CD4-positive, alpha-beta T cell treated with Interleukin-6 for 4 hours (primary cell): ENCODE data around the gene MBLAC1.

ENCODE experiments used
- DNase-seq: peaks from one replicate; pipeline ENCODE4 v3.0.0-alpha.2; 2020; ENCODE audit warnings: mixed read lengths

The MBLAC1 gene

DNA sequence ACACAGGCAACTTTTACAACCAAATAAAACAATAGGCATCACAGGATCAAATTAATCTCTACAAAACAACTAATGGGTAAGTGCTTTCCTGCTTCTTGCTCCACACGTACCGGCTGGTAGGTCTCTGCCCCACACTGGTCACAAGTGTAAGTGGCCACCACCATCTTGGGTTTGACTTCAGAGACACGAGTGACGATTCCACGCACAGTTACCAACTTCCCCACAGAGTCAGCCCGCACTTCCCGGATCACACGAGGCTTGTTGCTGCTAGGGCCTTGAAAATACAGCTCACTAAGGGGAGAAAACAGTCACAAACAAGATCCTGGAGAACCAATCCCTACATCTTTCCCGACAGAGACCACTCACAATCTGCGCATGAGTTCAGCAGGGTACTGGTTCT is 27.9 kb upstream of the MBLAC1 start:
- no peak for DNase-seq

DNA sequence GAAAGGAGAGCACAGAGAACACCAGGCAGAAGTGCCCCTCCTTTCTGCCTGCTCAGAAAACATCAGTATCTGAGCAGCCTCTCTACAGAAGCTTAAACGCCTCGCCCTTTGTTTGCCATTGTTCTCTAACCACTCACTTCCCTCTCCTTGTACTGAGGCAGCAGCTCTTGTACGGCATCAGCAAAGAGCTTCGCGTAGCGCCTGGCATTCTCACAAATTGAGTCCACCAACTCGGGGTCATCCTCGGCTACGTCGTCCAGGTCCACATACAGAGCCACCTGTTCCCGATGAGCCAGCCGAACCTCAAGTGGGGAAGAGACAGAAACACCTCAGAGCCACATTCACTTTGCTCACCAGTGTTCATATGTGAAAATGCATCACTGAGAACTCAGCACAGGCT is 27.3 kb upstream of the MBLAC1 start:
- no peak for DNase-seq

DNA sequence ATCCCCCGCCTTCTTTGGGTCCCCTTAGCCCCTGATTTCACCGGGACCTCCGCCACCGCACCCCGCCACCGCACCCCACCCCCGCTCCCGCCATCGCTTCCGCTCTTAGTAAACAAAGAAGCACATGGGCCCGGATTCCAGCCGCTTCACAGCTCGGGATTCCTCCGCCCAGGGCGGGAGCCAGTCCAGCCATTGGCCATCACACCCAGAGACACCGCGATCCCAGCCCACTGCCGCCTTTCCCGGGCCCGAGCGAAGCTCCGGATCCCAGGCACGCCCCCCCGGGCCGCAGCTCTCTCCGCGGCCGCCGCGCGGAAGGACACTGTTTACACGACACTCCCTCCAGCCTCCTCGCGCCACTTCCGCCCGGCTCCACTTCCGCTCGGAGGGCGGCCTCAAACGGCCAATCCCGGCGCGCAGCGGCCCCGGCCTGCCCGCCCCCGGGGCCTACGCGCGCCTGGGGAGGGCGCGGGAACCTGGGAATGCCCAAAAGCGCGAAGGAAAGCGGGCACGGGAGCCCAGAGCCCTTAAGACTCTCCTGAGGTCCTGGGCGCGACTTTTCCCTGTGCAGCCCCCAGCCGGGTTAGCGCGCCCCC is 26.2 kb upstream of the MBLAC1 start:
- peak; percentile 87 for DNase-seq

DNA sequence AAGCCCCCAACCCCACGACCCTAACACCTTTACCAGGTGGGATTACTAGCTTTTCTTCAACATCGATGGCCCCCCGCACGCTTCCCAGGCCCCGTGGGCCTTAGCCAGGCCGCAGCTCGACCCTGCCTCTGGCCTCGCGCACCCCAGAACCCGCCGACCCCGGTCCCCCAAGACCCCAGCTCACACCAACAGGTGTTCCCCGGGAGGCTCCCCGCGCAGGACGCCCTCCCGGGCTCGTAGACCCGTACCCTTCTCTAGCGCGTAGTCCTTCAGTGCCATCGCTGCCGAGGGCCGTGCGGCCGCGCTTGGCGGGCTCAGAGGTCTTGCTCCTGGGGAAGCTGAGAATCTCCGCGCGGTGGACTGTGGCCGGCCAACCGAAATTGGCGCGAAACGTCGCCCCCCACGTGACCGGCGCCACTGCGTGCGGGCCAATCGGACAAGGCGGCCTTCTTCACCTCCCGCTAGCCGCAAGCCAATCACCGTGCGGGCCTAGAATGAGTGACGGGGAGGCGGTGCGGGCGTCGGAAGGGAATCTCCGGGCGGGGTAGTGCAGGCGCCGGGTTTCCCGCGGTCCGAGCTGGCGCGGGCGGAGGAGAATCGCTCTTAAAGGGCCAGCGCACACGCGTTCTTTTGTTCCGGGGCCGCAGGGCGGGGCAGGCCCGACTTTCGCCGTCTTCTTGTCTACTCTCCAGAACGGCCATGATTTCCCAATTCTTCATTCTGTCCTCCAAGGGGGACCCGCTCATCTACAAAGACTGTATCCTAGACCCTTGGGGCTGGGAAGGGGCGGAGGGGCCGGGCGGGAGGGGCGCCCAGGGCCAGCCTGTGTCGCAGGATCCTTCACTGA is 25.5 kb upstream of the MBLAC1 start, which contains the start of the genes AP4M1 and MCM7:
Gene AP4M1, plus strand, starts transcription at position 628 of the 847 bp plus-strand sequence. Its CDS starts 72 bp downstream, at position 700.
Gene MCM7, minus strand, starts transcription at position 382 of the 847 bp plus-strand sequence. Its CDS starts 103 bp downstream, at position 279.
- peak; percentile 95 for DNase-seq

DNA sequence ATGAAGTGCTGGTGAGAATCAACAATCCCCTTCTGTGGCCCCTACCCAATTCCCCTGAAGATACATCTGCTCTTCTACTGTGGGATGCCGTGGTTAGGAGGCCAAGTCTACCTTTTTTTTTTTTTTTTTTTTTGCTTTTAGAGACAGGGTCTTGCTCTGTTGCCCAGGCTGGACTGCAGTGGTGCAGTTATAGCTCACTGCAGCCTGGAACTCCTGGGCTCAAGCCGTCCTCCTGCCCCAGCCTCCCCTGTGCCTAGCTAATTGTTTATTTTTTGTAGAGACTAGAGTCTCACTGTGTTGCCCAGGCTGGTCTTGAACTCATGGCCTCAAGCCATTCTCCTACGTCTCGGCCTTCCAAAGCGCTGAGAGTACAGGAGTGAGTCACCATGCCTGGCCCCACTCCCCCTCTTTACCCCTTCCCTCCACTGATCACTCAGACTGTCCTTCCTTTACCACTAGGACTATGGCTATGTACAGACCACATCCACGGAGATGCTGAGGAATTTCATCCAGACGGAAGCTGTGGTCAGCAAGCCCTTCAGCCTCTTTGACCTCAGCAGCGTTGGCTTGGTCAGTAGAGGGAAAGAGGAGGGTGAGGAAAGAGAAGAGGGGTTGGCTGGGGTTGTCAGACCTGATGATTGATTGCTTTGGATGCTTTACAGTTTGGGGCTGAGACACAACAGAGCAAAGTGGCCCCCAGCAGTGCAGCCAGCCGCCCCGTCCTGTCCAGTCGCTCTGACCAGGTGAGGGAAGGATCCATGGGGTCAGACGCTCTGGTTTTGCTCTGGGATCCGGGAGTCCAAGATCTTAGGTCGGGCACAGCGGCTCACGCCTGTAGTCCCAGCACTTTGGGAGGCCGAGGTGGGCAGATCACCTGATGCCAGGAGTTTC is 23.6 kb upstream of the MBLAC1 start:
- no peak for DNase-seq

DNA sequence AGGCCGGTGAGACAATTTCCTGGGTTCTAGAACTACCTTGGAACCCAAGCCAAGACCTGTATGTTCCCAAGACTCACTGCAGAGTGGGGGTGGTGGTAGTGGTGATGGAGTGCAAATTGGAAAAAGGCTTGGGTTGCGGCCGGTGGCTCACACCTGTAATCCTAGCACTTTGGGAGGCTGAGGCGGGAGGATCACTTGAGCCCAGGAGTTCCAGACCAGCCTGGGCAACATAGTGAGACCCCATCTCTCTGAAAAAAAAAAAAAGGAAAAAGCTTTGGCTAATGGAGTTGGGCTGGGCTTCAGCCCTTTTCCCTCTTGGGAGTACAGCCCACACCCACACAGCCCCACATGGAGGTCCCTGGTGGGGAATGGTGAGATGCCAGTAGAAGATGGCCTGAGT is 21.2 kb upstream of the MBLAC1 start:
- no peak for DNase-seq

DNA sequence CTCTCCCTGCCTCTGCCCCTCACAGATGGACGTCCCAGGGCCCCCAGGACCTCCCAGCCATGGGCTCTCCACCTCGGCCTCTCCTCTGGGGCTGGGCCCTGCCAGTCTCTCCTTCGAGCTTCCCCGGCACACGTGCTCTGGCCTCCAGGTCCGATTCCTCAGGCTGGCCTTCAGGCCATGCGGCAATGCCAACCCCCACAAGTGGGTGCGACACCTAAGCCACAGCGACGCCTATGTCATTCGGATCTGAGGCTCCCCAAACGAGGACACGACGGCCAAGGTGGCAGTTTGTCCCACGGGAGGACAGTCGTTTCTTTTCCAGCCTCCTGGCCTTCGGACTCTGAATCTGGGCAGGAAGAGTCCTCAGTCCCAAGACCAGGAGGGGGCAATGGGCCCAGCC is 20.1 kb upstream of the MBLAC1 start:
- DNase-seq: no peak

DNA sequence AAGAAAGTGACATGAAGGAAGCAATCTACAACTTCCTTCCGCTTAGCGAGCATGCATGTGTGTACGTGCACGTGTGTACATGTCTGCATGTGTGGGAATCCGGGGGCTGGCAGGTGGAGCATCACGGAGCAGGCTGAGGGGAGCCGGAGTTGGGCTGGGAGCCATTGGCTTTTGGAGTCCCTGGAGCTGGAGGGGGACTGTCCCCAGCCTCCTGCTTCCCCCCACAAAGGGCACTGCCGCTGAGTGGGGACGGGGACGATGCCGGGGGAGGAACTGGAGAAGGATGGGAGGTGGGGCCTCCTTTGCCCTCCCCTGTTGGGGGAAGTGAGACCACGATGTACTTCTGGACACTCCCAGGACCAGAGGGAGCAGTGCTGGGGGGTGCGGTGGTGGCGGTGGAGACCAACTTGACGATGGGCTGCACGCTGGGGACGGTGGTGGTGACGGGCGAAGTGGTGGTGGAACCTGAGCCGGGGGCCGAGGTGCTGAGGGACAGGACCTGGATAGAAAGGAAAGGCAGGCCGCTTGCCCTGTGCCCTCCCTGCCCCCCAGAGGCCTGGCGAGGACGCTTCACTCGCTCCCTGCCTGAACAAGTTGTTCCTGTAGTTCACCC is 19.5 kb upstream of the MBLAC1 start:
- no peak for DNase-seq

DNA sequence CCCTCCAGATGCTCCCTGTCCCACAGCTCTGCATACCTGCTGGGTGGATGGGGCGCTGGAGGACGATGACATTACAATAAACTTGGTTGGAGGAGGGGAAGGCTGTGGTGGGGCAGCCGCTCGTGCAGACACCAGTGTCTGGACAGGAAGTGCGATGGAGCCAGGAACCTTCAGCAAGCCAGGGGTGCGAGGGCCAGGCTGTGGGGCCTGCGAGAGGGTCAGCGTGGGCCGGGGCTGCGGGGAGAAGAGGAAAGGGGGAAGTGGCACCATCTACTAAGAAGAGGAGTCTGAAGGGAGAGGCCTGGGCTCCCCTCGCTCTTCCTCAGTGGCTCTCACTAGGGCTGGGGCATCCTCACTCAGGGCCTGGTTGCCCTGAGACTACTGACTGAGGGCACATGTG is 18.9 kb upstream of the MBLAC1 start:
- no peak for DNase-seq

DNA sequence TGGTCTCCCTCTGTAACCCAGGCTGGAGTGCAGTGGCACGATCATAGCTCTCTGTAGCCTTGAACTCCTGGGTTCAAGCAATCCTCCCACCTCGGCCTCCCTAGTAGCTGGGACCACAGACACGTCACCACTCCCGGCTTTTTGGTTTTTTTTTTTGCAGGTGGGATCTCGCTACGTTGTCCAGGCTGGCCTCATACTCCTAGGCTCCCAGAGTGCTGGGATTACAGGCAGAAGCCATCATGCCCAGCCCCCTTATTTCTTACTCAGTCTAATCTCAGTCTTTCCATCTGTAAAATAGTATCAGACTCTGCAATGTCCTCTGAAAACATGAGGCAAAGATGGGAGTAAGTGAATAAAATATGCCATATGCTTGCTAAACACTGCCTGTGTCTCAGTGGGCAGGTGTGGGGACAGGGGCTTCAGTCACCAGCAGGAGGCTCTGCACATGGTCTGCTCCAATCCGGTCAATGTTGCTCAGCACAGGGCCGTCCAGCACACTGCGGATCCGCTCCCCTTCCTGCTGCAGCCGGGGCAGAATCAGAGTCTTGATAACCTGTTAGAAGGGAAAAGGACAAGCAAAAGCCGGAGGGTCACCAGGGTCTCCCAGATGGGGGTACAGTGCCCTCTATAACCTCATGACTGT is 17.1 kb upstream of the MBLAC1 start:
- no peak for DNase-seq

DNA sequence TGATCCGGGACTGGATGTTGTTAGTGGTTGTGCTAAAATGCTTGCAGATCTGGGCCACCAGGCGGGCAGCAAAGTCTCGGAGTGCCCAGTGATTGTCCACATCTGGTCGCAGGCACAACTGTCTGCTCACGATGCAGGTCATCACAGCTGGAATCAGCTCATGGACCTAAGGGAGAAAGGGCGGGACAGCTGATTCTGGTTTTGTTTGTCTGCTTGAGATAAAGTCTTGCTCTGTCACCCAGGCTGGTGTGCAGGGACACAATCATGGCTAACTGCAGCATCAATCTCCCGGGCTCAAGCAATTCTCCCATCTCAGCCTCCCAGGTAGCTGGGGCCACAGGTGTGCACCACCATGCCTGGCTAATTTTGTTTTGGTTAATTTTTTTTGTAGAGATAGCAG is 15.6 kb upstream of the MBLAC1 start:
- DNase-seq: no peak

DNA sequence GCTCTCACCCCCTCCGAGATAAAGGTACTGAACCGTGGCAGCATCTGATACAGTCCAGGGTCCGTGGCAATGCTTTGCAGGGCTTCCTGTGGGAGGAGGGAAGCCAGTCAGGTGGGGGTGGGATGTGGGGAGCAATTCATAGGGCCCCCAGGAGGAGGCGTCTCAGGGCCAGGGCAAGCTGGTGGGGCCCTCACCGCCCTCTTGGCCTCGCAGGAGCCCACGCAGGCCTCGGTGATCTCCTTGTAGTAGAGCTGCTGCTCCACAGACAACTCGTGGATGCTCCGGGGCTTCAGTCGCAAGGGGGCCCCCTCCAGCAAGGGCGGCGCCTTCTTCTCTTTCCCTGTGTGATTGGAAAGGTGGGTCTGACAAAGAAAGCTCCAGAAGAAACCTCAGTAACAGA is 14.9 kb upstream of the MBLAC1 start:
- DNase-seq: no peak

DNA sequence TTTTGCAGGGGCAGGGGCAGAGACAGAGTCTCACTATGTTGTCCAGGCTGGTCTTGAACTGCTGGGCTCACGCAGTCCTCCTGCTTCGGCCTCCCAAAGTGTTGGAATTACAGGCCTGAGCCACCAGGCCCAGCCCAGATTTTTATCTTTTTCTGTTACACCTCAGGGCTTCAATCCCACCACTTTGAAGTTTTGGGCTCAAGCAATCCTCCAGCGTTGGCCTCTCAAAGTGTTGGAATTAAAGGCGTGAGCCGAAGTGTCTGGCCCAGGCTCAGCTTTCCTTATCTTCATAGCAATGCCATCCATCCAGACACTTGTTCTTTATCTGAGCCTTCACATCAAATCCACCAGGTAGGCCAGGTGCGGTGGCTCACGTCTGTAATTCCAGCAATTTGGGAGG is 11.7 kb upstream of the MBLAC1 start:
- DNase-seq: no peak

DNA sequence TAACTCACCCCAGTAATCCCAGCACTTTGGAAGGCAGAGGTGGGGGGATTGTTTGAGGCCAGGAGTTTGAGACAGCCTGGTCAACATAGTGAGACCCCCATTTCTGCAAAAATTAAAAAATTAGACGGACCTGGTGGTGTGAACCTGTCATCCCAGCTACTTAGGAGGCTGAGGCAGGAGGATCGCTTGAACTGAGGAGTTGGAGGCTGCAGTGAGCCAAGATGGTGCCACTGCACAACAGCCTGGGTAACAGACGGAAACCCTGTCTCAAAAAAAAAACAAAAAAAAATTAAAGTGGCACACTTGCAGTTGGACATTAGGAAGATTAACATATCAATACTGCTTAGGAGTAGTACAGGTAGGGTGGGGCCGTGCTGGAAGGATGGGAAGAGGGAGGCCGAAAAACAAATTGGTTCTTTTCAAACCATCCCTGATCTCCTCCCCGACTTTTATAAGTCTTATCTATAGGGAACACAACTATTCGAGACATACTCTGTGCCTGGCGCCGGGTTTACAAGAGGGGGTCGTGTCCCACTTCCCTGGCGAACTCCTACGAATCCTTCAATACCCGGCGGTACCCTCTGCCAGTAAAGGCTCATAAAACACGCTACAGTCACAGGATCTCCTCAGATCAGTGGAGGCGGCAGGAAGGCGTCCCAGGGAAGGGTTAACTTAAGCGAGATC is 8.2 kb upstream of the MBLAC1 start:
- no peak for DNase-seq

DNA sequence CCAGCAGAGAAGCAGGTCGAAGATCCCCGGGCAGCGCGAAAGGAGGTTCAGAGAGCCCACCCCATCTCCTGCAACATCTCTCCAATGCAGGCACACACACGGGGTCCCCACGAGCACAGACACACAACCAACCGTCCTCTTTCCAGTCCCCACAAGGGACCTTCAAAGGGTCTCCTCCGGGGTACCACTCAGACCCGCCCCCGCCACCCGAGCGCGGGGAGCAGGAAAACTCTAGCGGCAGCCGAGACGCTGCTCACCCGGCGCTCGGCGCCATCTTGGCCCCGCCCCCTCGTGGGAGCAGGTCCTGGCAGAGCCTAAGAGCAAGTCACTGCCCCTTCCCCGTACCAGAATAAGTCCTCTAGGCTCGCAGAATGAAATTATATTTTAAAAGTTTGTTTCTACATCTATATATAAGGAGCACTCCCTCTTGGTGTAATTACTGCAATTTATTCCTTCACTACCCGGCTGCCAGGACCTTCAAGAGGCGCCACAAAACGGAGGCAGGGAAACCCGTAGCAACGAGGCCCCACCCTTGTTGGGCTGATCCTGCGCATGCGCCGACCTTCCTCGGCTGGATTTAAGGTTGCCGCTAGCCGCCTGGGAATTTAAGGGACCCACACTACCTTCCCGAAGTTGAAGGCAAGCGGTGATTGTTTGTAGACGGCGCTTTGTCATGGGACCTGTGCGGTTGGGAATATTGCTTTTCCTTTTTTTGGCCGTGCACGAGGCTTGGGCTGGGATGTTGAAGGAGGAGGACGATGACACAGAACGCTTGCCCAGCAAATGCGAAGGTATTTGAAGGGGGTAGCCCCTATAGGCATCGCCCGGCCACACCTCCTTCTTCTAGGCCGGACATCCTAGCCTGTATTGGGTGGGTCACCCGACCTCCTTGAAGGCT is 7.4 kb upstream of the MBLAC1 start, which contains the start of the genes CNPY4 and TAF6:
Gene CNPY4, plus strand, starts transcription at position 563 of the 898 bp plus-strand sequence. Its CDS starts 111 bp downstream, at position 674.
Gene TAF6, minus strand, starts transcription at position 287 of the 898 bp plus-strand sequence. CDS start 5,149 bp downstream, outside the sequence.
- peak; percentile 98 for DNase-seq

DNA sequence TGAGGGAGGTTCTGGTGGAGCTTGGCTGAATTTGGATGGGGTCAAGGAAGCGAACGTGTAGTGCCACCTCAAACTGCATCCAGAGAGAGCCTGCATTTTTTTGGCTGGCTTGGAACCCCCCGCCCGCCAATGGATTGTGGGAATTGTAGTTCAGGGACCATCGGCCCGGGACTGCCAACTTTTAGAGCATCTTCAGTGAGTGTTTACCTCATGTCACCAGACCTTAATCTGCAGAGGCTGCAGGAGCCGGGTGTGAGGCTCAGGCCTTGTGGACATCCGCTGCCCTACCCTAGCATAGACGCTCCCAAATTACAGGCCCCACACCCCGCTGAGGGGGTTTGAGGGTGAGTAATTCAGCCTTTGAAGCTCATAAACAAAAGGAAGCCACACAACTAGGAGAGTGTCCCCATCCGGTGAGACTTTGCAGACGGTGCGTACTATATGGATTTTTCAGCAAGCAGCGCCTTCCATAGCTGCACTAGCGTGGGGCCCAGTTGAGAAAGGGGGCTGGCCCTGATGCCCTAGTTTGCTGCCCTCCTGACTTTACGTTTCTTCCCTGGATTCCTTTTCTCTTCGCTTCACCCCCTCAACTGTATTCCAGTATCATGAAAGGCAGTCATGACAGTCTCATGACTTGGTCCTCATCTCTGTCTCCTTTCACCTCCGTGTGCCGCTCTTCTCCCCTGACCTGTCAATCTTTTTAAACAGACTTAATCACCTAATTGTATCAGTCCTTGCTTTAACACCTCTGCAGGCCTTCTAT is 6.6 kb upstream of the MBLAC1 start:
- DNase-seq: peak; percentile 80

DNA sequence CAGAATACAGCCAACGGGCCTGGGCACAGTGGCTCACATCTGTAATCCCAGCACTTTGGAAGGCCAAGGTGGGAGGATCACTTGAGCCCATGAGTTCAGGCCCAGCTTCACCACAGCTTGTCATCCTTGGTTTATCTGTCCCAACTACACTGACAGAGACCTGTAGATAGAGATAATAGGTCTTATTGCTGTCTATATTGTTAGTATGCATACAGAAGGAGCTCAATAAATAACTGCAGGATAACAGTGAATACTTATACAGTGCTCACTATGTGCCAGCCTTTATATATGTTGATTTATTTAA is 6.1 kb upstream of the MBLAC1 start:
- no peak for DNase-seq

DNA sequence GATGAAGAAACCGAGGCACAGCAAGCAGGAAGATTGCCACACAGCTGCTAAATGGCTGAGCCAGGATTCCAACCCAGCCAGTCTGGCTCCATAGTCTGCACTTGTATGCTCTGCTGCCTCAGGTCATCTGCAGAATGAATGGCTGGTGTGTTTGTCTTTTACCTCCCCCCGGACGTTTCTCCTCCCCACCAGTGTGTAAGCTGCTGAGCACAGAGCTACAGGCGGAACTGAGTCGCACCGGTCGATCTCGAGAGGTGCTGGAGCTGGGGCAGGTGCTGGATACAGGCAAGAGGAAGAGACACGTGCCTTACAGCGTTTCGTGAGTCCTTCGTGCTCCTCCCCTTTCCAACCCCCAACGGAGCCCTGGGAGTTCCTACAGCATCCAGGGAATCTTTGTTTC is 4.7 kb upstream of the MBLAC1 start:
- no peak for DNase-seq

DNA sequence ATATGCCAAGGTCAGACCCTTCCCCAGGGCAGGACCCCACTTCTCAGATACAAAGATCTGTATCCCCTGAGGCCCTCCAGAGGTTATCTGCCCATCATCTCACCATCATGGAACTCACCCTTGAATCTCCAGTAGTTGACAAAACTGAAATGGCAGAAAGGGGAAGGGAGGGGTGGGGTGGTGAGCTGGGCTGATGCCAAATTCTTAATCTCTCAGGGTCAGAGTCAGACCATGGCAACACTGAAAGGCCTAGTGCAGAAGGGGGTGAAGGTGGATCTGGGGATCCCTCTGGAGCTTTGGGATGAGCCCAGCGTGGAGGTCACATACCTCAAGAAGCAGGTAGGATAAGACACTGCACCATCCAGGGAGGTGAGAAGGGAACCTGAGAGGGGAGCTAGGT is 4.2 kb upstream of the MBLAC1 start:
- DNase-seq: no peak
